Osteoblast (primary cell): Measurements from ENCODE around the gene OR51V1. TPM values are rescaled to one million over a fixed set of nuclear protein-coding genes. Genes with fewer than 3 reads are reported as not detected.

ENCODE experiments used
- DNase-seq: peaks from one replicate; pipeline ENCODE4 v3.0.0; 2011; ENCODE audit warnings: low spot score, mixed read lengths; ENCODE audit not compliant: insufficient read length; ENCODE audit errors: missing footprints
- H2AFZ ChIP-seq: 2 replicates; pipeline ENCODE4 v1.6.0; 2011; ENCODE audit warnings: mild to moderate bottlenecking, low read length
- H3K27ac ChIP-seq: 2 replicates; pipeline ENCODE4 v1.5.1; 2011; ENCODE audit warnings: mild to moderate bottlenecking, low read depth, low read length, moderate library complexity
- H3K27me3 ChIP-seq: 2 replicates; pipeline ENCODE4 v1.6.0; 2012; ENCODE audit warnings: mild to moderate bottlenecking, control low read depth, inconsistent platforms, low read length, moderate library complexity; ENCODE audit not compliant: insufficient read depth
- H3K36me3 ChIP-seq: 2 replicates; pipeline ENCODE4 v1.5.1; 2011; ENCODE audit warnings: mild to moderate bottlenecking, low read length, control low read depth, moderate library complexity; ENCODE audit not compliant: insufficient read depth
- H3K4me1 ChIP-seq: 2 replicates; pipeline ENCODE4 v1.5.1; 2011; ENCODE audit warnings: mild to moderate bottlenecking, low read length, control low read depth, moderate library complexity; ENCODE audit not compliant: insufficient read depth
- H3K4me2 ChIP-seq: 2 replicates; pipeline ENCODE4 v1.6.0; 2011; ENCODE audit warnings: mild to moderate bottlenecking, low read length; ENCODE audit not compliant: insufficient read depth
- H3K4me3 ChIP-seq: fragments of 200-600 bp; sonication (generic); 3 replicates; pipeline ENCODE4 v1.5.1; 2012; ENCODE audit warnings: mild to moderate bottlenecking, low read length, inconsistent platforms; ENCODE audit not compliant: insufficient read depth
- H3K79me2 ChIP-seq: 2 replicates; pipeline ENCODE4 v1.6.0; 2012; ENCODE audit warnings: mild to moderate bottlenecking, low read length, control low read depth, inconsistent platforms; ENCODE audit not compliant: insufficient read depth
- H3K9me3 ChIP-seq: 2 replicates; pipeline ENCODE4 v1.5.1; 2011; ENCODE audit warnings: low read depth, low read length, control low read depth
- H4K20me1 ChIP-seq: 2 replicates; pipeline ENCODE4 v1.6.0; 2012; ENCODE audit warnings: mild to moderate bottlenecking, low read length, control low read depth; ENCODE audit not compliant: insufficient read depth
- CTCF ChIP-seq: IDR thresholded peaks from 2 replicates; pipeline ENCODE4 v1.5.1; 2011; ENCODE audit warnings: mild to moderate bottlenecking, low read depth, low read length, moderate library complexity; ENCODE audit errors: extremely low read depth
- total RNA-seq: library from RNA; depleted of rRNA; stranded (reverse); fragments of >200 nt; gene quantifications from 2 replicates; pipeline ENCODE4 v1.2.3, GENCODE V29; 2012

OR51V1 gene
- total RNA-seq, 1 donor, result not detected

- no peaks in the 10 kb centered on the region for H3K9me3 ChIP-seq
- H3K4me3 ChIP-seq, result no peak overlapping the region
Observed at GRCh38 chr11:5246772-5247471, 46.4 kb upstream of the OR51V1 start.

GRCh38 chr11:5245155-5245554 is 44.7 kb upstream of the OR51V1 start:
- no peaks in the 10 kb centered on the region for H3K9me3 ChIP-seq
- no peak for DNase-seq
- no peaks in the 10 kb centered on the region for H3K36me3 ChIP-seq
- no peaks in the 10 kb centered on the region for H3K27me3 ChIP-seq
- TF ChIP-seq CTCF, result no peak
- no peak overlapping the region for H3K4me2 ChIP-seq
- H3K27ac ChIP-seq, result no peak overlapping the region
- no peaks in the 10 kb centered on the region for H3K79me2 ChIP-seq
- no peaks in the 10 kb centered on the region for H4K20me1 ChIP-seq
- H3K4me1 ChIP-seq, result peaks cover 2% of the 10 kb centered on the region
- no peak overlapping the region for H3K4me3 ChIP-seq
- H2AFZ ChIP-seq, result no peak overlapping the region

More at GRCh38 chr11:5246772-5247471, 46.4 kb upstream of the OR51V1 start:
- H3K27me3 ChIP-seq, result no peaks in the 10 kb centered on the region
- no peak overlapping the region for H3K4me2 ChIP-seq
- H2AFZ ChIP-seq, result no peak overlapping the region
- H3K36me3 ChIP-seq, result no peaks in the 10 kb centered on the region
- H3K27ac ChIP-seq, result no peak overlapping the region
- TF ChIP-seq CTCF, result no peak
- no peaks in the 10 kb centered on the region for H4K20me1 ChIP-seq
- H3K79me2 ChIP-seq, result no peaks in the 10 kb centered on the region
- H3K4me1 ChIP-seq, result no peaks in the 10 kb centered on the region
- DNase-seq, result no peak

- no peaks in the 10 kb centered on the region for H4K20me1 ChIP-seq
- H2AFZ ChIP-seq, result no peak overlapping the region
- no peaks in the 10 kb centered on the region for H3K79me2 ChIP-seq
- no peak overlapping the region for H3K27ac ChIP-seq
- H3K4me2 ChIP-seq, result no peak overlapping the region
- no peaks in the 10 kb centered on the region for H3K27me3 ChIP-seq
- no peaks in the 10 kb centered on the region for H3K36me3 ChIP-seq
- no peaks in the 10 kb centered on the region for H3K9me3 ChIP-seq
- DNase-seq, result no peak
- no peak overlapping the region for H3K4me3 ChIP-seq
- peaks cover 2% of the 10 kb centered on the region for H3K4me1 ChIP-seq
- TF ChIP-seq CTCF, result no peak
Observed at GRCh38 chr11:5243816-5244180, 43.3 kb upstream of the OR51V1 start.

- no peak overlapping the region for H2AFZ ChIP-seq
- no peak overlapping the region for H3K4me3 ChIP-seq
- no peak overlapping the region for H3K27ac ChIP-seq
- H3K4me1 ChIP-seq, result peaks cover 2% of the 10 kb centered on the region
- DNase-seq, result peak; percentile 62
- TF ChIP-seq CTCF, result no peak
- no peak overlapping the region for H3K4me2 ChIP-seq
- H3K36me3 ChIP-seq, result no peaks in the 10 kb centered on the region
- H3K27me3 ChIP-seq, result no peaks in the 10 kb centered on the region
- no peaks in the 10 kb centered on the region for H3K79me2 ChIP-seq
- no peaks in the 10 kb centered on the region for H4K20me1 ChIP-seq
- no peaks in the 10 kb centered on the region for H3K9me3 ChIP-seq
Observed at GRCh38 chr11:5242933-5243815, 42.7 kb upstream of the OR51V1 start.
